Activated CD4-positive, alpha-beta T cell treated with anti-CD3 and anti-CD28 coated beads, Interleukin-10, Interleukin-2, amounts not matched to agents 100 ng/mL and 50 ng/mL, durations not matched to agents 16 hours and 8 hours (primary cell): ENCODE results near the gene SEC14L3.

ENCODE experiments used
- DNase-seq: peaks from one replicate; pipeline ENCODE4 v3.0.0-alpha.2; 2020

The SEC14L3 gene

DNA sequence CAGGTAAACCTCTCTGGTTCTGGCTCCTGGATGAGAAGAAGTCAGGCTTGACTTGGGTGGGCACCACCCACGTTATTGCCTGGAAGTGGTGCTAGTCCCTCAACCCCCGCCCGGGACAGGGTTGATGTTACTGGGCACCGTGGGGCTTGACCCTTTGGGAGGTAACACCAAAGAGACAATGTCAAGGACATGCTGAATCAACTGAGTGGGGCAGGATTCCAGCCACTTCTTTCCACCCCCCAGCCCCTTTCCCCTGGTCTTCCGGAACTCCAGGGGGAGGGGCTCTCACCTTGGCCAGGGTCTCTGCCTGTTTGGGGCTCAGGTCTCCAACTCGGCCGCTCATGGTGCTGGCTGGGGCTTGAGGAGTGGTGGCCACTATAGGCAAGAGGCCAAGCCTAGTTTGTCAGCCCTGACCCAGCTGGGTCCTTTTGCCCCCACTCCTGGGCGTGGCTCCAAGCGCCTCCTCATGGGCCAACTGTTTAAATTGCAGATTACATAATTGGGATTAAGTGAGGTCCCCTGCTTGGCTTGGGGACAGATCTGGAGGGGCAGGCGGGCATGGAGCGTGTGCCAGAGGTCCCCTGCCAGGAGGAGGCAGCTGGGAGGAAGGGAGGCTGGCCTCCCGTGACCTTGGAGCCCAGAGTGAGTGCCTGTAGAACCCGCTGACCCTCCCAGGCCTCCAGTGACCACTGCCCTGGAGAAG lies at the start of gene SEC14L3:
Gene SEC14L3 (minus strand): TSS at position 402 of the 703 bp plus-strand sequence. CDS start 59 bp downstream, at position 343.
- no peak for DNase-seq

DNA sequence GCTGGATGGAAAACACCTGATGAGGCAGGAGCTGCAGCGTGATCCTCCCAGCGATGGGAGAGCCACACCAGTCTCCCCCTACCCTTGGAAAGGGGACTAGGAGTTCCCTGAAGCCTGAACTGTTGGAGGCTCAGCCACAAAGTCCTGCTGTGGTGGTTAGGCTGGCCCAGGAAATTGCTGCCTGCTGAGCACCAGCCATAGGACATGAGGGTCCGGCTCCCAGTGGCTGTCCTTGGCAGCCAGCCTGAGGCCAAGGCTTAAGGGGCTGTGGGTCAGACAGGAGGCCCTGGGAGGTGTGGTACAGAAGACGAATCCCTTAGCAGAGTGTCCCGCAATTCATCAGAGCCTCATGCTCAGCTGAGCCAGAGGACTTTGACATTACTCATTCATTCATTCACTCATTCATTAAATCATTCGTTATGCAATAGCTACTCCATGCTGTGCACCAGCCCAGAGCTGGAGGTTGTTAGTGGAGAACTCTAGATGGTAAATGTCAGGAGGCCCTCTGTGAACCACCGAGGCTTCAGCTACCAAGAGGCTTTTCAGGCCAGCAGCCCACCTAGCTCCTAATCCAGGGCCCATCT lies 48.1 kb upstream of the SEC14L3 start:
- DNase-seq = no peak

DNA sequence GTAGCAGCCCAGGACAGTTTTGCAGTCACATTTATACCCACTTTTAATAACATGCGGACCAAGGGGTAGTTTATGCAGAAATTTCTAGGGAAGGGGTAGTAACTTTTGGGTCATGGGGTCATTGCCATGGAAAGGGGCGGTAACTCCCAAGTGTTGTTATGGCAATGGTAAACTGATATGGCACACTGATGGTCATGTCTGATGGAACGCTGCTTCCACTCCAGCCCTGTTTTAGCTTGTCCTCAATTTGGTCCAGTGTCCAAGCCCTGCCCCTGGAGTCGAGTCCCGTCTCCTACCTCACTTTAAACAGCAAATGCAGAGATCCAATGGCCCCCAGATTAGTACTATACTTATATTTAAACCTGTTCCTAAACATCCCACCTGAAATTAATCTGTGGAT lies 44.9 kb upstream of the SEC14L3 start:
- no peak for DNase-seq

DNA sequence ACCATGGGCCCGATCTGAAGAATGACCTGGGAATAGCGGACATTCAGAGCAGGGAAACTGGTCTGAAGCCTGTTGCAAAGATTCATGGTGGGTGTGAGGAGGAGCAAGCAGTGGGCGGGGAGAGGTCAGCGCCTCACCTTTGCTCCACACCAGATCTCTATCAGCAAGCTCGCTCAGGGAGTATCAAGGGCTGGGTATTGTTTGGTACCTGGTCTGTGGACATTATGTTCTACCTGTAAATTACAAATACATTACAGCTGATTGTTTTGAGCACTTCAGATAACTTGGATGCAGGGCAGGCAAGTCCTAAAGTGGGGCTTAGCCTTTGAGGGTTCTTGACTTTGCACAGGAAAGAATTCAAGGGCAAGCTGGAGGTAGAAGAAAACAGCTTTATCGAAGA lies 44.5 kb upstream of the SEC14L3 start:
- no peak for DNase-seq

DNA sequence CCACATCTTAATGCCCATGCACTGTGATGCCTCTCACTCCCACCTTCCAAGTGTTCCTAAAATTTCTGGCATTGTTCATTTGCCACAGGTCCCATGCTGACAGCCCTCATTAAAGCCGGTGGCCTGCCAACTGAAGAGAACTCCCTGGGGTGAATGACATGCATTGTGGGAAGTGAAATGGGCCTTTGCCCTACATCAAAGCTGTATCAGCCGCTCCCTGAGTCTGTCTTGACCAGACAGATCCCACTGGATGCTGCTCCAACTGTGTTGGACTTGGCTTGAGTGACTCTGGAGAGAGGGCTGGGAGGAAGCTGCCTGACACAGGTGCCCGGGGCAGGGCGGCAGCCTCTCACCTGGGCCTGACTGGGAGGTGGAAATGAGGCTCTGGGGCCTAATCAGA lies 42.4 kb upstream of the SEC14L3 start:
- DNase-seq = no peak

DNA sequence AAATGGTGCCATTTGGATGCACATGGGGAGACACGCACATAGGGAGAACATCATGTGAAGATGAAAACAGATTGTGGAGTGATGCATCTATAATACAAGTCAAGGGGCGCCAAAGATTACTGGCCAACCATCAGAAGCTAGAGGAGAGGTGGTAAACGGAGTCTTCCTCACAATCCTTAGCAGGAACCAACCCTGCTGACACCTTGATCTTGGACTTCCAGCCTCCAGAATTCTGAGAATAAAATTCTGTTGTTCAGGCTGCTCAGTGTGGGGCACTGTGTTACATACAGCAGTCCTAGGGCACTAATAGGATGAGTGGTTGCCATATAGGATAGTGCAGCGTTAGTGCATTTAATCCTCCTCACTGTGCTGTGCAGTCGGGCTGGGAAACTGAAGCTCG lies 41.6 kb upstream of the SEC14L3 start:
- DNase-seq = no peak

DNA sequence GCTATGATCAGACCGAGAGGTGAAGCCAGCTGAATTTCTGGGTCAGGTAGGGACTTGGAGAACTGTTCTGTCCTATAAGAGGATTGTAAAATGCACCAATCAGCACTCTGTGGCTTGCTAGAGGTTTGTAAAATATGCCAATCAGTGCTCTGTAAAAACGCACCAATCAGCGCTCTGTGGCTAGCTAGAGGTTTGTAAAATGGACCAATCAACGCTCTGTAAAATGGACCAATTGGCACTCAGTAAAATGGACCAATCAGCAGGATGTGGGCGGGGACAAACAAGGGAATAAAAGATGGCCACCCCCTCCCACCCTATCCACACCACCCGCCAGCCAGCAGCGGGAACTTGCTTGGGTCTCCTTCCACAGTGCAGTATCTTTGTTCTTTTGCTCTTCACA lies 40.1 kb upstream of the SEC14L3 start:
- DNase-seq = no peak

DNA sequence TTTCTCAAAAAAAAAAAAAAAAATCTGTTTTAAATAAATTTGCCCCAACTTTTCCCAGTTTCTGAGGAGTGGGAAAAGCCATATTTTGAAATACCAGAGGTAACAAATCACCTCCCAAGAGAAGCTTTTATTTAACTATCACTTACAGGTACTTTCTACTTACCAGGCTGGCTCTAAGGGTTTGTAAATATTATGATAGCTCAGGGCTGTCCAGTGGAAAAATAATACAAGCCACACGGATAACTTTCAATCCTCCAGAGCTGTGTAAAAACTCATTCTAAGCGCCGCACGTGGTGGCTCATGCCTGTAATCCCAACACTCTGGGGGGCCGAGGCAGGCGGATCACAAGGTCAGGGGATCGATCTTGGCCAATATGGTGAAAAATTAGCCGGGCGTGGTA lies 39.3 kb upstream of the SEC14L3 start:
- no peak for DNase-seq

DNA sequence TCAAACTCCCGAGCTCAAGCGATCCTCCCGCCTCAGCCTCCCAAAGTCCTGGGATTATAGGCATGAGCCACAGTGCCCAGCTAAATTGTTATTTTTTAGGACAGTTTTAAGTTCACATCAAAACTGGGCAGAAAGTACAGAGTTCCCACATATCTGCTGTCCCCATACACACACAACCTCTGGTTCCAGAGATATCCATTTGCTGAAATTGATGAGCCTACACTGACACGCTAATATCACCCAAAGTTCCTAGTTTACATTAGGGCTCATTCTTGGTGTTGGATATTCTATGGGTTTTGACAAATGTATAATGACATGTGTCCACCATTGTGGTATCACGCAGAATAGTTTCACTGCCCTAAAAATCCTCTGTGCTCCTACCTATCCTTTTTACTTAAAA lies 36.4 kb upstream of the SEC14L3 start:
- no peak for DNase-seq

DNA sequence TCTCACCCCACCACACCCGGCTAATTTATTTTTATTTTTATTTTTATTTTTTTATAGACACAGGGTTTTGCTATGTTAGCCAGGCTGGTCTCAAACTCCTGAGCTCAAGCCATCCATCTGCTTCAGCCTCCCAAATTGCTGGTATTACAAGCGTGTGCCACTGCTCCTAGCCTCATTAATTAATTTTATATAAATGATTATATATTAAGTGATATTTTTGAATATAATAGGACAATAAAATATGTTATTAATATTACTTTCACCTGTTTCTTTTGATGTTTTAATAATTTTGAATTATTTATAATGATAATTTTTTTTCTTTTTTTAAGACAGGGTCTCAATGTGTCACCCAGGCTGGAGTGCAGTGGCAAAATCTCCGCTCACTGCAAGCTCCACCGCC lies 35.9 kb upstream of the SEC14L3 start:
- no peak for DNase-seq

DNA sequence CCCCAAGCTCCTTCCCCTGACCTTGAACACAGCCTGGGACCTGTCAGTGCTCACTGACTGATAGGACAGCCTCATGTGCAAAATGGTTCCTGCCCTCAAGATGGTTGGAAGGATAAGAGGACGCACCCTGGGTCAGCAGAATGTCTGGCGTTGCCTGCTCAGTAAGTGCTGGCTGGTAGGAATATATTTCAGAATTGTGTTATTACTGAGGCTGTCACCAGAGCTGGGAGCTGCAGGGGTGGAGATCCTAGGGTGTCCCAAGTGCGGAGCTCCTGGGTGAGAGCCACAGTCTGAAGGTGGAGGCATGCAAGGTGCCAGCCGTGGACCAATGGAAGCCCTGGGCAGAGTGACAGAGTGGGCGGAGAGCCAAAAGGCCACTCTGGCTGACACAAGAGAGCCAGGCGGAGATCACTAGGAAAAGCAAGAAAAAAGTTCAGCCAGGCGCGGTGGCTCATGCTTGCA lies 34.7 kb upstream of the SEC14L3 start:
- no peak for DNase-seq

DNA sequence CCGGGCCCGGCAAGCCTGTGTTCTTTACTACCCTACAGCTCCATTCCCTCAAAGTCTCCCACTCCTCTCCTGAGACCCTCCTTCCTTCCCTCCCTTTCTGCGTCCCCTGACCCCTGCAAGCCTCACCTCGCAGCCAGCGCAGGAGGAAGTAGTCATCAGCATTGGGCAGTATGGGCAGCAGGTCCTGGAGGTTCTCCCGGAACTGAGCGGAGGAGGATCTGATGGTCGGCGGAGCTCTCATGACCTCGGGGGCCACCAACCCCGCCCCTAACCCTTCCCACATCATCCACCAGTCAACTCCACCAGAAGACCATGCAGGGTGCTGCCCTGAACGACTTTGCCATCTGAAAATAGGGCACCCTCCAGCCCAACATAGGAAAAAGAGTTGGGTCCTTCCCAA lies 31.7 kb upstream of the SEC14L3 start:
- DNase-seq = no peak

DNA sequence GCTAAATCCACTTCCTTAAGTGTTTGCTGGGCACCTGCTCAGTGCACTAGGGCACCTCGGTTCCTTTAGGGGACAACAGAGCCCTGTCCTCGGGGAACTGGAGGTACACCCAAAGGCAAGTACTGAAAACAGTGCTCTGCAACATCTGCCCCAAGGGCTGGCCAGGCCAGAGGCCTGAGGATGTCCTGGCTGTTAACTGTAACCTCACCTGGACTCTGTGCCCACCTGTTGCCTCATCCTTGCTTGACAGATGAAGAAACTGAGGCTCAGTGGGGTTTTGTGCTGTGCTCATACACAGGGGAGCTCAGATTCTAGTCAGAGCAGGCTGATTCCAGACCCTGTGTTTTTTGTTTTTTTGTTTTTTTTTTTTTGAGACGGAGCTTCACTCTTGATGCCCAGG lies 31.1 kb upstream of the SEC14L3 start:
- DNase-seq = no peak

DNA sequence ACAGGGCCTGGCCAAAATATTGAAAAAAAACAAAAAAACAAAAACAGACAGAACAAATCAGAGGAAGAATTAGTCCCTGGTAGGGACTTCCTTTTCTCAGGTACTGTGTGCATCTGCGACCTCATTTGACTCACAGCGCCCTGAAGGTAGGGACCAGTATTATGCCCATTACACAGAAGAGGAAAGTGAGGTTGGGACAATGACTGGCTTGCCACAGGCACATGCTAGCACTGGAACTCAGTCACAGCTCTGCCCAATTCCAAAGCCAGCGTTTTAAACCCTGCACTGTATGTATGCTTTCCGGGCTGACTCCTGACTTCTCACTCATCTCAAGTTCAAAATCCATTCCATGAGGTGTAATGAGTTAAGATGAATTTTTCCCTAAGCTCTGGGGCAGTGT lies 30.3 kb upstream of the SEC14L3 start:
- no peak for DNase-seq

DNA sequence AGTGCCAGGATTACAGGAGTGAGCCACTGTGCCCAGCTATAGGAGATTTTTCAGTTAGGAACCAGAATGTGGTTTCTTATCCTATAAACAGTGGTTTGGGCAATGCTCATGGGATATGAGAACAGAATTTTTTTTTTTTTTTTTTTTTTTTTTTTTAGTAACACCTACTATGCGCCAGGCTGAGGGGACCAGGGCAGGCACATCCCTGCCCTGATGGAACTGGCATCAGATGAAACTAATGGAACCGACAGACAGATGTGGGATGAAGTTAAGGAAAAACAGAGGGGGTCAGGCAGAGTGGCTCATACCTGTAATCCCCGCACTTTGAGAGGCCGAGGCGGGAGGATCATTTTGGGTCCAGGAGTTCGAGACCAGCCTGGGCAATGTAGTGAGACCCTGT lies 28.8 kb upstream of the SEC14L3 start:
- no peak for DNase-seq

DNA sequence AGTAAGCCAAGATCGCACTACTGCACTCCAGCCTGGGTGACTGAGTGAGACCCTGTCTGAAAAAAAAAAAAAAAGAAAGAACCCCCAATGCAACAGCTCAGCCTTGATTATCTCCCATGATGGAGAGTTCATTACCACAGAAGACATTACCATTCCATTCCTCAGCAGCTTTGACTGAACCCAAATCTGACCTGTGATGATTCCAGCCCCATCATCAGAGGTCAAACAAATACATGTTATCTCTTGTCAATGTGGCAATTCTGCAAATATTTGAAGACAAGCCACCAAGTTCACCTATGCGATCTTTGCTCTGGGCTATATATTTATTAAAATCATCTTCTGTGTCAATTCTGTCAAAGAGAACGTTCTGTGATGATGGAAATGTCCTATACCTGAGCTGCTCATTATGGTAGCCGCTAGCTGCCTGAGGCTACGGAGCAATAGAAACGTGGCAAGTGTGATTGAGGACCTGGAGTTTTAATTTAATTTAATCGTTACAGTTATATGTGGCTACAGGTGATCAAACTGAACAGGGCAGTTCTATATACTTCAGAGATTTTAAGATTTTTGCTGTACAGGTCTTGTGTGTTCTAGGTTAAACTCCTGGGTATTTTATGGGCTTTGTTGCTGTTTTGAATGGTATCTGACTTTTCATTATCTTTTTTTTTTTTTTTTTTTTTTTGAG lies 25.8 kb upstream of the SEC14L3 start:
- DNase-seq = no peak

DNA sequence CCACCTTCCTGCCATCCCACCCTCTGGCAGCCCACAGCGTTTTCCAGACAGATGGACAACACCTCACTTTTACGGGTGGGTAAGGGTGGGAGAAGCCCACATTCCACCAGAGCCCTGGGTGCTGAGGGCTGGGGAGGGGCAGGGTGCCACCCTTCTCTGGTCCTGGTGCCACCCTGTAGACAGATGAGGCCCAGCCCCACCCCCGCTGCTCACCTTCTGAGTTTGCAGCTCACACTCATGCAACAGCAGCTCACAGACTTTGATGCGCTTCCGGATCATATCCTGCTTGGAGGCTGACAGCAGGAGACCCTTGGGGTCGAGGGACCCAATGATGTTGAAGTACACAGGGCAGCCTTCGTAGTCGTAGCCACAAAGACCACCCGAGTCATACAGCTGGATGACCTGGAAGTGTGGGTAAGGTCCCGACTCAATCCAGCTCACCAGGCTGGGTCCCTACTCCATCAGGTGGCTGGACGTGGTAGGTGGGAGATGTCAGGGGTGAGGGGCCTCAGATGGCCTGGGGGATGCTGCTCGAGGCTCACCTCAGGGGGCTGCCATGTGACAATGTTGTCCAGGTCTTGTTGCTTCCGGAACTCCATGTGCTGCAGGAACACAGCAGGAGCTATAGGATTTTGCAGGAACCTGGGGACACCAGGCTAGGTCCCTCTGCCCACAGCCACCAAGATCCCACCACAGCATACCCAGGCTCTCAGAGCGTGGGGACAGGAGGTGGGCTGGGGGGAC lies 23.4 kb upstream of the SEC14L3 start:
- DNase-seq = no peak

DNA sequence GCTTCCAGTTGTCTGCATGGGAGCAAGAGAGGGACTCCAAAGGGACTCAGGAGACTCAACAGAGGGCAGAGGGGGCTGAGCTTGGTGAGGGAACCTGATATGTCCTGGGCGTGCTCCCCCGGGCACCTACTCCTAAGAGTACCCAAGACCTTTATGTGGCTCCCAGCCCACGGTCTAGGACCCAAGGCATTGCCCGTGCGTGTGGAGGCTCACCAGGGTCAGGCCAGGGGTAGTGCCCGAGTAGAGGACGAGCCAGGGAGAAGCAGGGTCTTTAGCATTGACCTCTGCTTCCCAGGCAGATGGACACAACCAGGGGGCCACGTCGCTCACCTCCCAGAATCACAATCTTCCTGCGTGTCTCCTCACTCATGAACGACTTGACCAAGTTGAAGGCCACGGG lies 20.3 kb upstream of the SEC14L3 start:
- no peak for DNase-seq

DNA sequence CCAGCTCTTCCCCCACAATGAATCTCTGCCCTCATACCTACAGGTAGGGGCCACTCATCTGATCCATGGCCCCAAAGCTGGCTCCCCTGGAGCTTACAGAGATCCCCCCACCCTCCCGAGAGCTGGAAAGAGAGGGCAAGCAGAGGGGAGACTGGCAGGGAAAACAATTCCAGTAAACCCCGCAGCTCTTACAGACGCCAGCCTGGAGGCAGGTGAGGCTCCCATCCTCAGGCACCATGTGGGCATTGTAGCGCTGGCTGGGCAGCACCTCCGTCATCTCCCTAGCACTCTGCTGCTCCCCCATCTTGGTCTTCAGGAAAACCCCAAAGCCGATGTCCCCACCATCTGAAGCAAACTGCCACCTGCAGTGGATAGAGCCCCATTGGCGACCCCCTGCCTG lies 19.6 kb upstream of the SEC14L3 start:
- no peak for DNase-seq

DNA sequence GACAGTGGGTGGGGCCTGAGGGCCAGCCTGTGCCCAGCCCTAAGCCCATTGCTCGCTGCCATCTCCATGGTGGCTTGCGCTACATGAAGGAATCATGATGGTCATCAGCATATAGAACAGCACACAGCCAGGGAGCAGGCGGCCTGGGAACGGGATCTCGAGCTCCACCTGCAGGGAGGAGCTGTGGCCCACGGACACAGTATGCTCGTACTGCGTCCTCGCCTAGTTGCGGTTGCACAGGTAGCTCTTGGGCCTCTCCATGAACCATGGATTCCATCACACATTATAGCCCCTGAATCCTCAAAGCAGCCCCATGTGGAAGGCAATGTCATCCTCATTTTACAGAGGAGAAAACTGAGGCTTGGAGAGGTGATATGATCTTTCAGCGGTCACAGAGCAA lies 18.6 kb upstream of the SEC14L3 start:
- DNase-seq = no peak

DNA sequence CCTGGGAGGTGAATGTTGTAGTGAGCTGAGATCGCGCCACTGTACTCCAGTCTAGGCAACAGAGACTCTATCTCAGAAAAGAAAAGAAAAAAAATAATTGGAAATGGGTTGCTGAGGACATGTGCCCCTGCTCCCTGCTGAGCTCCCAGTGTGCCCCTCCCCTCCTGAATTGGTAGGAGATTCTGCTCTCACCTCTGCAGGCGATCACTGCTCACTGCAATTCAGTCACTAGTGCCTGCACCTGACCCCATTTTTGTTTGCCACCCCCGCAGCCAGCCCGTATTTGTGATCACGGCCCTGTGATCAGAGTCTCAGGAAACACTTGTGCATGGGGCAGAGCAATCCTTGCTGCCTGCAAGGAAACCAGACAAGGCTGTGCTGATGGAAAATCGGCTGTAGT lies 16.3 kb upstream of the SEC14L3 start:
- DNase-seq = no peak

DNA sequence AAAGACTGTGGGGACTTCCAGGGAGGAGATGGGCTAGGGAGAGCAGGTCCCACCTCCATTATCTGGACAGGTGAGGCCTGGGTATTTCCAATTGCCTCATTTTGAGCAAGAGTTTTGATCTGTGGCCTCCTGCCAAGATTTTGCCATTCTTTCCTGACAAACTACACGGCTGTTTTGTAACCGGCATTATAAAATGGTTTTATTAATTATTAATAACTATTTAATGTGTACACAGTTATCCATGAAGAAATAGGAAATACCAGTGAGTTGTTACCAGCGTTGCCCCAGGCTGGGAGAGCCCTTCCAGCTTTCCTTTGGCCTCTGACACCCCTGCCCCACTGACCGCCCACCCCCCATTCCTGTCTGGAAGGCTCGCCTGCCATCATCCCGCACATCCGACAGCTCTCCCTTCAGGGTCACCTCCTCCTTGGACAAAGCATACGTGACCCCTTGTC lies 14.9 kb upstream of the SEC14L3 start:
- DNase-seq = no peak

DNA sequence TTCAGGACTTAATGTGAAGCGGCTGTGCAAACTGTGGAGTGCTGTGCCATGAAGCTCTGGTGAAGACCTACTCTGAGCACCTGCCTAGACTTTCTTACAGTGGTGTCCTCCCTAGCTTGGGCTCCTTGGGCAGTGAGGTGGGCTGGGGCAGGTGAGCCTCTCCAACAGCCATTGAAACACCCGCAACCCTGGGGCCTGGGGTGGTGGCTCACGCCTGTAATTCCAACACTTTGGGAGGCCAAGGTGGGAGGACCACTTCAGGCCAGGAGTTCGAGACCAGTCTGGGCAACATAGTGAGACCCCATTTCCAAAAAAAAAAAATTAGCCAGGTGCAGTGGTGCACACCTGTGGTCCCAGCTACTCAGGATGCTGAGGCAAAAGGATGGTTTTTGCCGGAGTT lies 14.3 kb upstream of the SEC14L3 start:
- no peak for DNase-seq
